ENCODE data around the gene MARK2.

The MARK2 gene

DNA sequence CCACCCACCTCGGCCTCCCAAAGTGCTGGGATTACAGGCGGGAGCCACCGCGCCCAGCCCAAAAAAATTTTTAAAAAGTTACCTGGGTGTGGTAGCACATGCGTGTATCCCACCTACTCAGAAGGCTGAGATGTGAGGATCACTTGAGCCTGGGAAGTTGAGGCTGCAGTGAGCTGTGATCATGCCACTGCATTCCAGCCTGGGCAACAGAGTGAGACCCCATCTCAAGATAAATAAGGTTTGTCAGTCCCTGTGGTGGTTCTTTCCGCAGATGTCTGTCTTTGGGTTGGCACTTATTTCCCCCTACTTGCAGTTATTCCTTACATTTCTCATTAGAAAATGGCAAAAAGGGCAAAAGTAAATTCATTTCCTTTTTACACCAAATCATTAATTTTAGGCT lies 8.0 kb downstream of the MARK2 start:
- no peak for ATAC-seq
- TF ChIP-seq RARB (CRISPR knock-in tag; IDR thresholded peaks at IDR 0.05) = no peak
- no peak for TF ChIP-seq BACH2 (CRISPR knock-in tag; IDR thresholded peaks at IDR 0.05; ENCODE audit: borderline replicate concordance)
- TF ChIP-seq, protein P1, sequence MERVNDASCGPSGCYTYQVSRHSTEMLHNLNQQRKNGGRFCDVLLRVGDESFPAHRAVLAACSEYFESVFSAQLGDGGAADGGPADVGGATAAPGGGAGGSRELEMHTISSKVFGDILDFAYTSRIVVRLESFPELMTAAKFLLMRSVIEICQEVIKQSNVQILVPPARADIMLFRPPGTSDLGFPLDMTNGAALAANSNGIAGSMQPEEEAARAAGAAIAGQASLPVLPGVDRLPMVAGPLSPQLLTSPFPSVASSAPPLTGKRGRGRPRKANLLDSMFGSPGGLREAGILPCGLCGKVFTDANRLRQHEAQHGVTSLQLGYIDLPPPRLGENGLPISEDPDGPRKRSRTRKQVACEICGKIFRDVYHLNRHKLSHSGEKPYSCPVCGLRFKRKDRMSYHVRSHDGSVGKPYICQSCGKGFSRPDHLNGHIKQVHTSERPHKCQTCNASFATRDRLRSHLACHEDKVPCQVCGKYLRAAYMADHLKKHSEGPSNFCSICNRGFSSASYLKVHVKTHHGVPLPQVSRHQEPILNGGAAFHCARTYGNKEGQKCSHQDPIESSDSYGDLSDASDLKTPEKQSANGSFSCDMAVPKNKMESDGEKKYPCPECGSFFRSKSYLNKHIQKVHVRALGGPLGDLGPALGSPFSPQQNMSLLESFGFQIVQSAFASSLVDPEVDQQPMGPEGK (CRISPR knock-in tag; IDR thresholded peaks at IDR 0.05; ENCODE audit: borderline replicate concordance) = no peak
- TF ChIP-seq ZNF565 (CRISPR knock-in tag; conservative IDR thresholded peaks at IDR 0.05; ENCODE audit: low read depth) = no peak
- no peak for TF ChIP-seq OSR1 (CRISPR knock-in tag; IDR thresholded peaks at IDR 0.05)
- TF ChIP-seq ISL1 (CRISPR knock-in tag; IDR thresholded peaks at IDR 0.05) = no peak
- TF ChIP-seq, protein P2, sequence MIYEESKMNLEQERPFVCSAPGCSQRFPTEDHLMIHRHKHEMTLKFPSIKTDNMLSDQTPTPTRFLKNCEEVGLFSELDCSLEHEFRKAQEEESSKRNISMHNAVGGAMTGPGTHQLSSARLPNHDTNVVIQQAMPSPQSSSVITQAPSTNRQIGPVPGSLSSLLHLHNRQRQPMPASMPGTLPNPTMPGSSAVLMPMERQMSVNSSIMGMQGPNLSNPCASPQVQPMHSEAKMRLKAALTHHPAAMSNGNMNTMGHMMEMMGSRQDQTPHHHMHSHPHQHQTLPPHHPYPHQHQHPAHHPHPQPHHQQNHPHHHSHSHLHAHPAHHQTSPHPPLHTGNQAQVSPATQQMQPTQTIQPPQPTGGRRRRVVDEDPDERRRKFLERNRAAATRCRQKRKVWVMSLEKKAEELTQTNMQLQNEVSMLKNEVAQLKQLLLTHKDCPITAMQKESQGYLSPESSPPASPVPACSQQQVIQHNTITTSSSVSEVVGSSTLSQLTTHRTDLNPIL (CRISPR knock-in tag; IDR thresholded peaks at IDR 0.05; ENCODE audit: low read depth) = no peak
- no peak for TF ChIP-seq TOX (CRISPR knock-in tag; IDR thresholded peaks at IDR 0.05; ENCODE audit: borderline replicate concordance)
- no peak for TF ChIP-seq ZNF70 (CRISPR knock-in tag; IDR thresholded peaks at IDR 0.05)
- TF ChIP-seq ZNF8 (CRISPR knock-in tag; IDR thresholded peaks at IDR 0.05) = no peak
- TF ChIP-seq, protein P3, sequence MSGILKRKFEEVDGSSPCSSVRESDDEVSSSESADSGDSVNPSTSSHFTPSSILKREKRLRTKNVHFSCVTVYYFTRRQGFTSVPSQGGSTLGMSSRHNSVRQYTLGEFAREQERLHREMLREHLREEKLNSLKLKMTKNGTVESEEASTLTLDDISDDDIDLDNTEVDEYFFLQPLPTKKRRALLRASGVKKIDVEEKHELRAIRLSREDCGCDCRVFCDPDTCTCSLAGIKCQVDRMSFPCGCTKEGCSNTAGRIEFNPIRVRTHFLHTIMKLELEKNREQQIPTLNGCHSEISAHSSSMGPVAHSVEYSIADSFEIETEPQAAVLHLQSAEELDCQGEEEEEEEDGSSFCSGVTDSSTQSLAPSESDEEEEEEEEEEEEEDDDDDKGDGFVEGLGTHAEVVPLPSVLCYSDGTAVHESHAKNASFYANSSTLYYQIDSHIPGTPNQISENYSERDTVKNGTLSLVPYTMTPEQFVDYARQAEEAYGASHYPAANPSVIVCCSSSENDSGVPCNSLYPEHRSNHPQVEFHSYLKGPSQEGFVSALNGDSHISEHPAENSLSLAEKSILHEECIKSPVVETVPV (CRISPR knock-in tag; IDR thresholded peaks at IDR 0.05) = no peak
- no peak for TF ChIP-seq PPARA (CRISPR knock-in tag; IDR thresholded peaks at IDR 0.05; ENCODE audit: borderline replicate concordance)
- TF ChIP-seq CSDC2 (CRISPR knock-in tag; IDR thresholded peaks at IDR 0.05) = no peak
- TF ChIP-seq GLIS3 (CRISPR knock-in tag; IDR thresholded peaks at IDR 0.05) = no peak
- no peak for TF ChIP-seq TCF4 (CRISPR knock-in tag; IDR thresholded peaks at IDR 0.05; ENCODE audit: borderline replicate concordance)

DNA sequence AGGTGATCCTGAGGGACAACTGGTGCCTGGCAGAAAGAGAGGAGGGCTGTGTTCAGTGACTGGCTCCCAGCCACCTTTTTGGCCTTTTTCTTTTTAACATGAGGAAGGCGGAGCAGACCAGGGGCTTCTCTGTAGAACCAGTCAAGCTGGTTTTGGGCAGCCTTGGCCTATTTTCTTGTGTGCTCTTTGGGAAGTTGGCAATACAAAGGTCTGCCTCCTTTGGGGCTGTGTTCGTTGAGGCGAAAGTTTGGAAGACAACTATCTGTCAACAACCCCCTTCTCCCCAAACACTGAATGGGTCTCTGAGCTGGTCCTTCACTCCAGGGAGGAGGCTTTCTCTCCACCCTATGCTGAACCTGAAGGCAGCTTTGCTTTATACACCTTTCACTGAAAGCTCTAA lies 8.5 kb downstream of the MARK2 start:
- no peak for ATAC-seq
- TF ChIP-seq ZC3H10 (CRISPR knock-in tag; IDR thresholded peaks at IDR 0.05) = no peak
- TF ChIP-seq, protein P2 (CRISPR knock-in tag; IDR thresholded peaks at IDR 0.05; ENCODE audit: low read depth) = no peak
- TF ChIP-seq OSR1 (CRISPR knock-in tag; IDR thresholded peaks at IDR 0.05) = no peak
- no peak for TF ChIP-seq ZNF565 (CRISPR knock-in tag; conservative IDR thresholded peaks at IDR 0.05; ENCODE audit: low read depth)
- no peak for TF ChIP-seq GLIS3 (CRISPR knock-in tag; IDR thresholded peaks at IDR 0.05)
- no peak for TF ChIP-seq ZNF70 (CRISPR knock-in tag; IDR thresholded peaks at IDR 0.05)
- TF ChIP-seq, protein P4, sequence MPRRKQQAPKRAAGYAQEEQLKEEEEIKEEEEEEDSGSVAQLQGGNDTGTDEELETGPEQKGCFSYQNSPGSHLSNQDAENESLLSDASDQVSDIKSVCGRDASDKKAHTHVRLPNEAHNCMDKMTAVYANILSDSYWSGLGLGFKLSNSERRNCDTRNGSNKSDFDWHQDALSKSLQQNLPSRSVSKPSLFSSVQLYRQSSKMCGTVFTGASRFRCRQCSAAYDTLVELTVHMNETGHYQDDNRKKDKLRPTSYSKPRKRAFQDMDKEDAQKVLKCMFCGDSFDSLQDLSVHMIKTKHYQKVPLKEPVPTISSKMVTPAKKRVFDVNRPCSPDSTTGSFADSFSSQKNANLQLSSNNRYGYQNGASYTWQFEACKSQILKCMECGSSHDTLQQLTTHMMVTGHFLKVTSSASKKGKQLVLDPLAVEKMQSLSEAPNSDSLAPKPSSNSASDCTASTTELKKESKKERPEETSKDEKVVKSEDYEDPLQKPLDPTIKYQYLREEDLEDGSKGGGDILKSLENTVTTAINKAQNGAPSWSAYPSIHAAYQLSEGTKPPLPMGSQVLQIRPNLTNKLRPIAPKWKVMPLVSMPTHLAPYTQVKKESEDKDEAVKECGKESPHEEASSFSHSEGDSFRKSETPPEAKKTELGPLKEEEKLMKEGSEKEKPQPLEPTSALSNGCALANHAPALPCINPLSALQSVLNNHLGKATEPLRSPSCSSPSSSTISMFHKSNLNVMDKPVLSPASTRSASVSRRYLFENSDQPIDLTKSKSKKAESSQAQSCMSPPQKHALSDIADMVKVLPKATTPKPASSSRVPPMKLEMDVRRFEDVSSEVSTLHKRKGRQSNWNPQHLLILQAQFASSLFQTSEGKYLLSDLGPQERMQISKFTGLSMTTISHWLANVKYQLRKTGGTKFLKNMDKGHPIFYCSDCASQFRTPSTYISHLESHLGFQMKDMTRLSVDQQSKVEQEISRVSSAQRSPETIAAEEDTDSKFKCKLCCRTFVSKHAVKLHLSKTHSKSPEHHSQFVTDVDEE (CRISPR knock-in tag; IDR thresholded peaks at IDR 0.05) = no peak

DNA sequence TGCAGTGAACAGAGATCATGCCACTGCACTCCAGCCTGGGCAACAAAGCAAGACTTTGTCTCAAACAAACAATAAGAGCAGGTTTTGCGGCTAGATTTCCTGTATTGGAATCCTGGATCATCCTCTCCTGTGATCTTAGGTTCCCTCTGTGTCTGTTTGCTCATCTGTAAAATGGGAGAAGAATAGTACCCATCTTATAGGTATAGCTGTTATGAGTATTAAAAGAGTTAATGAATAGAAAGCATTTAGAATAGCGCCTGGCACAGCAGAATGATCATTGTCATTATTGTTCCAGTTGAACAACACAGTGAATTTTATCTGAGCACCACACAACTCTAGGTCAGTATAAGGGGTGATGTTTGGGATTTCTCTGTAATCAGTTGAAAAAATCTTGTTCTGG lies 10.8 kb downstream of the MARK2 start:
- TF ChIP-seq ARNTL (CRISPR knock-in tag; IDR thresholded peaks at IDR 0.05; ENCODE audit: borderline replicate concordance, low read depth) (no peak), ZFP3 (CRISPR knock-in tag; IDR thresholded peaks at IDR 0.05) (no peak), GLIS3 (CRISPR knock-in tag; IDR thresholded peaks at IDR 0.05) (no peak)
- TF ChIP-seq, protein P1 (CRISPR knock-in tag; IDR thresholded peaks at IDR 0.05; ENCODE audit: borderline replicate concordance) = no peak
- TF ChIP-seq, protein P3 (CRISPR knock-in tag; IDR thresholded peaks at IDR 0.05) = no peak
- TF ChIP-seq, protein P2 (CRISPR knock-in tag; IDR thresholded peaks at IDR 0.05; ENCODE audit: low read depth) = no peak
- ATAC-seq = no peak
